Common myeloid progenitor, CD34-positive (primary cell): ENCODE results near the gene BBLN.

Source experiments
- CTCF ChIA-PET: fragments of 350-600 bp; sonication (Branson Sonifier 250); formaldehyde crosslinking; loops from one replicate; lab custom pipeline; 2021; ENCODE audit warnings: antibody characterized with exemption; lab: Charles Lee
- POLR2A ChIA-PET: fragments of 350-600 bp; sonication (Branson Sonifier 250); formaldehyde crosslinking; loops from one replicate; lab custom pipeline; 2021; ENCODE audit warnings: antibody characterized with exemption; lab: Charles Lee
- DNase-seq, 3 donors: peaks; one replicate each; pipeline versions ENCODE4 v3.0.0 to v3.0.0-alpha.2; 2013
- H3K27ac ChIP-seq, 2 experiments: 1 replicate in 1 of 2; 2 replicates in 1 of 2; pipeline ENCODE4 v1.7.0; 2013; ENCODE audit warnings: inconsistent platforms in 2 of 2, low read length in 2 of 2, mild to moderate bottlenecking in 2 of 2, low read depth in 1 of 2, moderate library complexity in 1 of 2; ENCODE audit not compliant: severe bottlenecking in 2 of 2, insufficient read depth in 1 of 2, poor library complexity in 1 of 2
- H3K27me3 ChIP-seq, 5 experiments: replicated peaks in 2 of 5; 1 replicate in 3 of 5; 2 replicates in 2 of 5; pipeline versions ENCODE4 v1.6.1 to v1.7.0; 2013; ENCODE audit warnings: low read length in 4 of 5, mild to moderate bottlenecking in 2 of 5, moderate library complexity in 2 of 5, inconsistent platforms in 1 of 5; ENCODE audit not compliant: insufficient read depth in 5 of 5, control insufficient read depth in 4 of 5
- H3K36me3 ChIP-seq, 4 experiments: 1 replicate in 2 of 4; 2 replicates in 2 of 4; pipeline versions ENCODE4 v1.6.1 to v1.7.0; 2013; ENCODE audit warnings: low read length in 3 of 4, control low read depth in 1 of 4, mild to moderate bottlenecking in 1 of 4; ENCODE audit not compliant: control insufficient read depth in 4 of 4, insufficient read depth in 4 of 4
- H3K4me1 ChIP-seq, 4 experiments: 1 replicate in 3 of 4; 2 replicates in 1 of 4; pipeline versions ENCODE4 v1.6.1 to v1.7.1; 2013; ENCODE audit warnings: low read length in 3 of 4, mild to moderate bottlenecking in 3 of 4, control low read depth in 1 of 4, inconsistent platforms in 1 of 4, moderate library complexity in 1 of 4; ENCODE audit not compliant: control insufficient read depth in 4 of 4, insufficient read depth in 4 of 4; ENCODE audit errors: control extremely low read depth in 1 of 4
- H3K4me3 ChIP-seq, 7 experiments: 1 replicate in 4 of 7; 2 replicates in 3 of 7; pipeline versions ENCODE4 v1.5.1 to v1.7.0; 2013; ENCODE audit warnings: mild to moderate bottlenecking in 7 of 7, low read length in 6 of 7, moderate library complexity in 6 of 7, inconsistent platforms in 2 of 7, low read depth in 2 of 7, control low read depth in 1 of 7; ENCODE audit not compliant: insufficient read depth in 4 of 7, control insufficient read depth in 1 of 7; ENCODE audit errors: extremely low read depth in 1 of 7
- H3K9me3 ChIP-seq, 5 experiments: 1 replicate in 4 of 5; 2 replicates in 1 of 5; pipeline versions ENCODE4 v1.6.1 to v1.7.1; 2013; ENCODE audit warnings: low read length in 4 of 5, mild to moderate bottlenecking in 2 of 5, inconsistent platforms in 1 of 5, low read depth in 1 of 5, moderate library complexity in 1 of 5; ENCODE audit not compliant: control insufficient read depth in 4 of 5, insufficient read depth in 2 of 5; ENCODE audit errors: control extremely low read depth in 1 of 5
- WGBS: methylation state at CpG from one replicate; pipeline ENCODE4 v1.1.5; 2013; ENCODE audit not compliant: insufficient coverage; 5-methylcytosine and 5-hydroxymethylcytosine counted together

Gene BBLN

GRCh38 chr9:128116104-128117083, 43.7 kb upstream of the BBLN start:
- no peak overlapping the region for H3K4me3 ChIP-seq
- ChIA-PET CTCF (interaction anchor here (0.7 to 4.9 kb wide), 13 partner anchors 8 to 172 kb away, joined by 3 to 47 read pairs (median 4); partner anchors contain the start of gene PTGES2), POLR2A (interaction anchor here (1.6 kb wide), 1 partner anchor 11 kb away, joined by 6 read pairs; the partner anchor contains the start of gene PTGES2)
- peaks cover 0 to 7% (median 3%) of the 10 kb centered on the region in 4 experiments for H3K4me1 ChIP-seq
- no peak for DNase-seq
- WGBS = over 99% methylated on average over 13 of the region's 16 CpGs
- H3K27ac ChIP-seq = no peak overlapping the region
- no peaks in the 10 kb centered on the region for H3K27me3 ChIP-seq
- no peaks in the 10 kb centered on the region for H3K9me3 ChIP-seq
- H3K36me3 ChIP-seq = peaks cover 2 to 33% (median 18%) of the 10 kb centered on the region in 4 experiments

- DNase-seq = peak; percentile 88 to 94 (median 88)
- no peaks in the 10 kb centered on the region for H3K9me3 ChIP-seq
- peaks cover 2 to 42% (median 26%) of the 10 kb centered on the region in 4 experiments for H3K36me3 ChIP-seq
- no peak overlapping the region for H3K27ac ChIP-seq
- POLR2A ChIA-PET = interaction anchor here (0.9 to 1.6 kb wide), 2 partner anchors 10 to 19 kb away, joined by 3 to 6 read pairs; partner anchors contain the start of gene PTGES2
- no peaks in the 10 kb centered on the region for H3K27me3 ChIP-seq
- H3K4me3 ChIP-seq = peak overlapping the region in 2 of 7 experiments; percentile 11 to 45
- CTCF ChIA-PET = interaction anchor here (0.6 to 4.9 kb wide), 27 partner anchors 8 to 750 kb away, joined by 3 to 47 read pairs (median 4); partner anchors contain the start of gene PTGES2
- 20% methylated on average over 27 of the region's 27 CpGs for WGBS
- H3K4me1 ChIP-seq = peaks cover 0 to 7% (median 3%) of the 10 kb centered on the region in 4 experiments
These were observed 42.2 kb upstream of the BBLN start for GRCh38 chr9:128117613-128118471.

GRCh38 chr9:128118472-128118857, 41.6 kb upstream of the BBLN start:
- Histone ChIP-seq H3K36me3 (peaks cover 2 to 43% (median 26%) of the 10 kb centered on the region in 4 experiments), H3K4me1 (peaks cover 0 to 7% (median 3%) of the 10 kb centered on the region in 4 experiments), H3K27ac (no peak overlapping the region), H3K4me3 (no peak overlapping the region), H3K27me3 (no peaks in the 10 kb centered on the region), H3K9me3 (no peaks in the 10 kb centered on the region)
- WGBS = 56% methylated on average over 3 of the region's 3 CpGs
- DNase-seq = no peak
- POLR2A ChIA-PET = interaction anchor here (1.6 kb wide), 1 partner anchor 9 kb away, joined by 6 read pairs; the partner anchor contains the start of gene PTGES2
- CTCF ChIA-PET = interaction anchor here (0.6 to 4.9 kb wide), 17 partner anchors 7 to 749 kb away, joined by 3 to 47 read pairs (median 4); partner anchors contain the start of gene PTGES2

GRCh38 chr9:128118971-128119665, 40.9 kb upstream of the BBLN start:
- ChIA-PET CTCF (interaction anchor here (1.1 kb wide), 1 partner anchor 14 kb away, joined by 4 read pairs; no protein-coding TSS in a partner anchor), POLR2A (no interaction called here)
- Histone ChIP-seq H3K9me3 (no peaks in the 10 kb centered on the region), H3K4me1 (peaks cover 0 to 7% (median 3%) of the 10 kb centered on the region in 4 experiments), H3K27me3 (no peaks in the 10 kb centered on the region), H3K27ac (no peak overlapping the region), H3K36me3 (peaks cover 2 to 44% (median 30%) of the 10 kb centered on the region in 4 experiments), H3K4me3 (no peak overlapping the region)
- 100% methylated on average over 5 of the region's 15 CpGs for WGBS
- DNase-seq = no peak

GRCh38 chr9:128120061-128120740, 39.9 kb upstream of the BBLN start:
- 96% methylated on average over 17 of the region's 20 CpGs for WGBS

More at GRCh38 chr9:128120061-128120740, 39.9 kb upstream of the BBLN start:
- H3K4me1 ChIP-seq = peaks cover 0 to 9% (median 6%) of the 10 kb centered on the region in 4 experiments
- POLR2A ChIA-PET = no interaction called here
- no peak for DNase-seq
- H3K36me3 ChIP-seq = peaks cover 2 to 45% (median 27%) of the 10 kb centered on the region in 4 experiments
- no peaks in the 10 kb centered on the region for H3K27me3 ChIP-seq
- CTCF ChIA-PET = interaction anchor here (0.6 to 1.1 kb wide), 2 partner anchors 15 to 21 kb away, joined by 3 to 4 read pairs; no protein-coding TSS in a partner anchor
- no peak overlapping the region for H3K4me3 ChIP-seq
- H3K9me3 ChIP-seq = no peaks in the 10 kb centered on the region
- no peak overlapping the region for H3K27ac ChIP-seq
